ENCODE measurements around the gene STYXL2.

STYXL2 gene

DNA sequence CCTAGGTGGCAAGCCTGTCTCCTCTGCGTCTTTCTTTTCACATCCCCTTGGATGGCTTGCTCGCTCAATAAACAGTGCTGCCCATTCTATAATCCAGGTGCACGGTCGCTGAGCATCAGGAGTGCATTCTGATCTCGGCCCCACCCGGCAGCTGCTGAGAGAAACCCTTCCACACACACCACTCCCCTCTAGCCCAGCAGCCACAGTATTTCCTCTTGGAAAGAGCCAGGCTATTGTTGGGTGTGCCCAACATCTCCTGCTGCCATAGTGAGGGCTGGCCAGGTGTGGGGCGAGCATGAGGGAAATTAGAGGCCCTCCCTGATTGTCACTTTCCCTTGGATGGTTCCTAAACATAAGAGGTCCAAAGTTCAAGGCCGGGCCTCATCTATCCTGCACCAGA lies 28.4 kb upstream of the STYXL2 start:
- POLR2A ChIA-PET = no interaction called here

DNA sequence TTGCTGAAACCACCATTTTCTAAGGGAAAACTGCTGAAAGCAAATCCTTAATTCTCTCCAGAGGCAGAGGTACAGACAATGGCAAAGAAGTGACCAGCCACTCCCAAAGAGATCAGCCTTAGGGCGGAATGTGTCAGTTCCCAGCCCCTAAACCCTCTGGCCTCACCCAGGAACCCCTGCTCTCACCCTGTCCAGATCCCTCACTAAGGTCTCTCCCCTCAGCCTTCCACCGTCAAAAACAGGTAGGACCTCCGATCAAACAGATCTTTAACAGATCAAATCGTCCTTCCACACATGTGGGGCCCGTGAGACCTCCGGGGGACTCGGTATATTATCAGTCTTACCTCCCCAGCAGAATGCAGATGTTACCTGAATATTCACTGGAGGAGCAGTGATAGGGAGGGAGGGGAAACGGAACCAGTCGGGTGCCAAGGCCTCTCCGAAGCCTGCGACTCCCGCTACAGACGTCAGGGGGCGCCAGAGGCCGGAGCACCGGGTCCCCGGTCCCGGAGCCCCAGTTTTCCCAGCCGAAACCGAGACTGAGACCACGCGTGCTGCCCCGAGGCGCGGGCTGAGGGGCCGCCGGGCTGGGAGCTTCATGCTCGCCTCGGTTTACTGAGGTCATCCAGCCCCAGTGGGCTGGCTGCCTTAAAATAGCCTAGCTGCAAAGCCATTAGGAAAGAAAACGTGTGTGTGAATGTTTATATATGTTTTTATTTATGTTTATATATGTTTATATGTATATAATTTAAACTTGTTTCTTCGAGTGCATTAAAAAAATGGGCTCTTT lies 27.3 kb upstream of the STYXL2 start:
- ChIA-PET POLR2A (no interaction called here), CTCF (interaction anchor here (0.6 to 18.6 kb wide), 32 partner anchors 8 to 621 kb away, joined by 3 to 659 read pairs (median 4); partner anchors contain the start of genes GPA33 and POU2F1)
- DNase-seq (ENCODE audit: extremely low spot score) = peak; percentile 90
- TF ChIP-seq, protein P1, sequence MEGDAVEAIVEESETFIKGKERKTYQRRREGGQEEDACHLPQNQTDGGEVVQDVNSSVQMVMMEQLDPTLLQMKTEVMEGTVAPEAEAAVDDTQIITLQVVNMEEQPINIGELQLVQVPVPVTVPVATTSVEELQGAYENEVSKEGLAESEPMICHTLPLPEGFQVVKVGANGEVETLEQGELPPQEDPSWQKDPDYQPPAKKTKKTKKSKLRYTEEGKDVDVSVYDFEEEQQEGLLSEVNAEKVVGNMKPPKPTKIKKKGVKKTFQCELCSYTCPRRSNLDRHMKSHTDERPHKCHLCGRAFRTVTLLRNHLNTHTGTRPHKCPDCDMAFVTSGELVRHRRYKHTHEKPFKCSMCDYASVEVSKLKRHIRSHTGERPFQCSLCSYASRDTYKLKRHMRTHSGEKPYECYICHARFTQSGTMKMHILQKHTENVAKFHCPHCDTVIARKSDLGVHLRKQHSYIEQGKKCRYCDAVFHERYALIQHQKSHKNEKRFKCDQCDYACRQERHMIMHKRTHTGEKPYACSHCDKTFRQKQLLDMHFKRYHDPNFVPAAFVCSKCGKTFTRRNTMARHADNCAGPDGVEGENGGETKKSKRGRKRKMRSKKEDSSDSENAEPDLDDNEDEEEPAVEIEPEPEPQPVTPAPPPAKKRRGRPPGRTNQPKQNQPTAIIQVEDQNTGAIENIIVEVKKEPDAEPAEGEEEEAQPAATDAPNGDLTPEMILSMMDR (IDR thresholded peaks at IDR 0.05; ENCODE audit: control extremely low read depth, extremely low read depth, low read depth, missing control alignments) = peak; percentile 94

More for the DNA sequence above, 28.4 kb upstream of the STYXL2 start:
- DNase-seq (ENCODE audit: extremely low spot score) = no peak
- TF ChIP-seq, protein P1 (IDR thresholded peaks at IDR 0.05; ENCODE audit: control extremely low read depth, extremely low read depth, low read depth, missing control alignments) = no peak
- CTCF ChIA-PET = interaction anchor here (0.6 to 18.6 kb wide), 14 partner anchors 8 to 488 kb away, joined by 3 to 659 read pairs (median 5); partner anchors contain the start of genes CREG1 and POU2F1

DNA sequence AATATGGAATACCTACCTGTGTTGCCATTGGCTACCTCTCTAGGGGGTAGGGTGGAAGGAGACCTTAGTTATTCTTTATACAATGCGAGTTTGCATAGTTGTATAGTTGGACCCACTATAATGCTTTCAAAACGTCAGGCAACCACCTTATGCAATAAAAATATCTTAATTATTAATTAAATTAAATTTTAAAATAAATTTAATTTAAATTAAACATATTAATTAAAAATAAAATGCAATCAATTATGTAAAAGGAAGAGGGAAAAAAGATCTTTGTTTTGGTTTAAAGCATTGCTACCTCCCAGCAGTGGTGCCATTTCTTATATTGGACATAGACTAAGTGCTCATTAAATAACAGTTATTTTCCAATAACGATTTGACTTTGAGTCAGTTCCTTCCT lies 26.0 kb upstream of the STYXL2 start:
- CTCF ChIA-PET = no interaction called here

DNA sequence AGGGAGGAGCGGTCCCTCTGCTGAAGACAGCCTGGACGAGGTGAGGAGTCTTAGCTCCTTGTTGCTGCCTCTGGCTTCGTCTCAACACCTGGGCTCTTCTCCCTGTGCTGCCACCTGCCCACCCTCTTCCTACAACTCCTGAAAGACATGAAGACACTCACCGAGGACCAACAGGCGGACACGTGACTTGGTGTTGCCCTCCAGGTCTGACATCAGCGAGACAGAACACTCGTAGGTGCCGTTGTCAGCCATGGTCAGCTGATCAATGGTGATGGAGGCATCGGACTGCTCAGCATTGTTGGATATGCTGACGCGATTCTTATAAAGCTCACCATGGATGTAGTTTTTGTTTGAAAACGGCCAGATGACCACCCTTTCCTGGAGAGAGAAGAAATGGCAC lies 25.1 kb upstream of the STYXL2 start:
- TF ChIP-seq, protein P1 (IDR thresholded peaks at IDR 0.05; ENCODE audit: control extremely low read depth, extremely low read depth, low read depth, missing control alignments) = no peak
- ChIA-PET POLR2A (no interaction called here), CTCF (interaction anchor here (1.3 to 1.5 kb wide), 5 partner anchors 10 to 465 kb away, joined by 3 to 10 read pairs (median 4); partner anchors contain the start of gene POU2F1)
- no peak for DNase-seq (ENCODE audit: extremely low spot score)

More for the DNA sequence above, 26.0 kb upstream of the STYXL2 start:
- no peak for DNase-seq (ENCODE audit: extremely low spot score)
- POLR2A ChIA-PET = no interaction called here
- TF ChIP-seq, protein P1 (IDR thresholded peaks at IDR 0.05; ENCODE audit: control extremely low read depth, extremely low read depth, low read depth, missing control alignments) = no peak

DNA sequence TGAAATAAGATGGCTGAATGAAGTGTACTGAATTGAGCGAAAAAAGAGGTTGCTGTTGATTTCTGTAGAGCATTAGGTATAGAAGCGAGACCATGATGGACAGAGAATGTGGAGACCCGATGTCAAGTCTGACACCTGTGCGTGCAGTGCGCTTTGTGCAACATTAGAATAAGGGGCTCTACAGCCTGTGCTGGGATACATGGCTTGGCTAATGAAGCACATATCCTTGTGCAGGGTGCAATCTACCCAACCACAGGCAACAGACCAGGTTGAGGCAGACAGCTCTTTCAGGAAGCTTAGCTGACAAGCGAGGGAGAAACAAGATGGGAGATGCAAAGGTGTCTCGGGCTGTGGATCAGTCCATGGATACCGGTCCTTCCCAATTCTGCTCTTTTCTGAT lies 22.6 kb upstream of the STYXL2 start:
- CTCF ChIA-PET = interaction anchor here (2.9 kb wide), 1 partner anchor 12 kb away, joined by 9 read pairs; no protein-coding TSS in a partner anchor
- DNase-seq (ENCODE audit: extremely low spot score) = no peak
- TF ChIP-seq, protein P1 (IDR thresholded peaks at IDR 0.05; ENCODE audit: control extremely low read depth, extremely low read depth, low read depth, missing control alignments) = no peak
- POLR2A ChIA-PET = no interaction called here

DNA sequence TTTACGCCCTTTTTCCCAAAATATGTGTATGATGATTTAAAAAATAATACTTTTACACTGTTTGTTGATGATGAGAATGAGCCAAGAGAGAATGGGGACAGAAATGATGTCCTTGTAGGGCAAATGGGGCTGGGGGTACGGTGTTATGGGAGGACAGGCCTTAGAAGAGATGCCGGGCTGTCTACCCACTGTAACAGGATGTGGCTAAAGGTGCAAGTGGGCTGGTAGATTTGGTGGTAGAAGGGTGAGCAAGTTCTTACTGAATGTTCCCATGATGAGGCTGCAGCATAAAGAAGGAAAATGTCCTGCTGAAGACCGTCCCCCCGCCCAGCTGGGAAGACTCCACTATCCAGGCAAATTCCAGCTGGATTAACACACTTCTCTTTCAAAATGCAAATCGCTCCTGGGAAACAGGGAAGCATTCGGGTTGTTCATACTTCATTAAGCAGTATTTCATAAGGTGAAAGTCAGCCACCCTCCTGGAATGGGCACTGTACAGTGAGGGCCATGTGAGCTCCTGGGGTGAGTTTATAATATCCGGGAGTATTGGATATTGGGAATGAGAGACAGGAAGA lies 17.7 kb upstream of the STYXL2 start:
- no peak for DNase-seq (ENCODE audit: extremely low spot score)
- TF ChIP-seq, protein P1 (IDR thresholded peaks at IDR 0.05; ENCODE audit: control extremely low read depth, extremely low read depth, low read depth, missing control alignments) = no peak
- CTCF ChIA-PET = interaction anchor here (1.5 to 2.2 kb wide), 2 partner anchors 15 to 166 kb away, joined by 3 to 5 read pairs; no protein-coding TSS in a partner anchor
- POLR2A ChIA-PET = no interaction called here
